Measurements from ENCODE around the gene GRM8. TPM values are rescaled to one million over a fixed set of nuclear protein-coding genes. Genes with fewer than 3 reads are reported as not detected.

The GRM8 gene
- total RNA-seq, 1 experiment from 2014 or later: not detected

- no peaks in the 10 kb centered on the region for H4K20me1 ChIP-seq (ENCODE audit: low read length)
- H3F3A ChIP-seq (ENCODE audit: low read length, unreplicated experiment): no peaks in the 10 kb centered on the region
- no peak for TF ChIP-seq CTCF (conservative IDR thresholded peaks at IDR 0.05; ENCODE audit: low read depth, low read length)
- H3K9me2 ChIP-seq (replicated peaks; ENCODE audit: low read length): no peaks in the 10 kb centered on the region
- no peaks in the 10 kb centered on the region for H3K4me1 ChIP-seq (ENCODE audit: insufficient read depth, low read length)
- DNase-seq: no peak
- no peak overlapping the region for H3K4me3 ChIP-seq (ENCODE audit: low read length)
- no peak overlapping the region for H3K9ac ChIP-seq (ENCODE audit: low read length)
- no peak overlapping the region for H2AFZ ChIP-seq (ENCODE audit: low read length)
- ChIA-PET CTCF (no interaction called here), POLR2A (ENCODE audit: unreplicated experiment) (no interaction called here)
- no peak overlapping the region for H3K4me2 ChIP-seq (ENCODE audit: low read length)
- no peak for ATAC-seq
- no peaks in the 10 kb centered on the region for H3K27me3 ChIP-seq (ENCODE audit: low read length)
- no peak overlapping the region for H3K27ac ChIP-seq (ENCODE audit: low read length)
- H3K9me3 ChIP-seq (ENCODE audit: low read length): no peaks in the 10 kb centered on the region
- no peaks in the 10 kb centered on the region for H3K79me2 ChIP-seq (ENCODE audit: low read length)
- intact Hi-C loops (cut with micrococcal nuclease): no loop called here
- BruUV-seq (replicated peaks): no TSS peak
- no peaks in the 10 kb centered on the region for H3K36me3 ChIP-seq (ENCODE audit: low read depth, low read length)
Measured at GRCh38 chr7:127162366-127162765, 90.4 kb downstream of the GRM8 start.

- no peaks in the 10 kb centered on the region for H4K20me1 ChIP-seq (ENCODE audit: low read length)
- ChIA-PET CTCF (no interaction called here), POLR2A (ENCODE audit: unreplicated experiment) (no interaction called here)
- H3K79me2 ChIP-seq (ENCODE audit: low read length): no peaks in the 10 kb centered on the region
- DNase-seq (no peak), ATAC-seq (no peak)
- no peaks in the 10 kb centered on the region for H3F3A ChIP-seq (ENCODE audit: low read length, unreplicated experiment)
- no peaks in the 10 kb centered on the region for H3K4me1 ChIP-seq (ENCODE audit: insufficient read depth, low read length)
- intact Hi-C loops (cut with micrococcal nuclease): no loop called here
- H3K9me2 ChIP-seq (replicated peaks; ENCODE audit: low read length): no peaks in the 10 kb centered on the region
- no peaks in the 10 kb centered on the region for H3K27me3 ChIP-seq (ENCODE audit: low read length)
- no peak overlapping the region for H3K4me2 ChIP-seq (ENCODE audit: low read length)
- no peak overlapping the region for H3K4me3 ChIP-seq (ENCODE audit: low read length)
- H3K27ac ChIP-seq (ENCODE audit: low read length): no peak overlapping the region
- H3K9me3 ChIP-seq (ENCODE audit: low read length): no peaks in the 10 kb centered on the region
- no peaks in the 10 kb centered on the region for H3K36me3 ChIP-seq (ENCODE audit: low read depth, low read length)
- no TSS peak for BruUV-seq (replicated peaks)
- no peak overlapping the region for H3K9ac ChIP-seq (ENCODE audit: low read length)
- TF ChIP-seq CTCF (conservative IDR thresholded peaks at IDR 0.05; ENCODE audit: low read depth, low read length) (peak; percentile 41; the same call in 1 of the 2 replicates), EZH2 (IDR thresholded peaks at IDR 0.05; ENCODE audit: low read length, unreplicated experiment) (no peak)
- no peak overlapping the region for H2AFZ ChIP-seq (ENCODE audit: low read length)
Measured at GRCh38 chr7:127158659-127159058, 94.1 kb downstream of the GRM8 start.

GRCh38 chr7:127154958-127155357, 97.8 kb downstream of the GRM8 start:
- no TSS peak for BruUV-seq (replicated peaks)
- H2AFZ ChIP-seq (ENCODE audit: low read length): no peak overlapping the region
- H3K4me2 ChIP-seq (ENCODE audit: low read length): no peak overlapping the region
- H3K9ac ChIP-seq (ENCODE audit: low read length): no peak overlapping the region
- H3K27me3 ChIP-seq (ENCODE audit: low read length): no peaks in the 10 kb centered on the region
- no peaks in the 10 kb centered on the region for H4K20me1 ChIP-seq (ENCODE audit: low read length)
- no peaks in the 10 kb centered on the region for H3K36me3 ChIP-seq (ENCODE audit: low read depth, low read length)
- intact Hi-C loops (cut with micrococcal nuclease): no loop called here
- no peak overlapping the region for H3K27ac ChIP-seq (ENCODE audit: low read length)
- TF ChIP-seq CTCF (conservative IDR thresholded peaks at IDR 0.05; ENCODE audit: low read depth, low read length) (no peak), EZH2 (IDR thresholded peaks at IDR 0.05; ENCODE audit: low read length, unreplicated experiment) (no peak), EZH2phosphoT487 (IDR thresholded peaks at IDR 0.05; ENCODE audit: borderline replicate concordance, low read length) (no peak)
- no peaks in the 10 kb centered on the region for H3F3A ChIP-seq (ENCODE audit: low read length, unreplicated experiment)
- no peaks in the 10 kb centered on the region for H3K9me2 ChIP-seq (replicated peaks; ENCODE audit: low read length)
- CTCF ChIA-PET: no interaction called here
- no peak for ATAC-seq
- H3K9me3 ChIP-seq (ENCODE audit: low read length): no peaks in the 10 kb centered on the region
- H3K4me1 ChIP-seq (ENCODE audit: insufficient read depth, low read length): no peaks in the 10 kb centered on the region
- no peak overlapping the region for H3K4me3 ChIP-seq (ENCODE audit: low read length)
- POLR2A ChIA-PET (ENCODE audit: unreplicated experiment): no interaction called here
- DNase-seq: no peak
- no peaks in the 10 kb centered on the region for H3K79me2 ChIP-seq (ENCODE audit: low read length)

Measured in PC-3 (cell line).